Endothelial cell of umbilical vein (primary cell): Measurements from ENCODE around the gene ZNRF3.

Experiments
- CTCF ChIP-seq, 2 donors: IDR thresholded peaks; 1 replicate in 1 of 2; 2 replicates in 1 of 2; pipeline ENCODE4 v1.5.1; 2011; ENCODE audit warnings: low read length in 2 of 2, mild to moderate bottlenecking in 2 of 2, moderate library complexity in 2 of 2, control low read depth in 1 of 2, inconsistent platforms in 1 of 2, low read depth in 1 of 2; ENCODE audit not compliant: insufficient read depth in 1 of 2; ENCODE audit errors: extremely low read depth in 1 of 2
- POLR2A ChIP-seq: IDR thresholded peaks from 2 replicates; pipeline ENCODE4 v1.6.1; 2012; ENCODE audit warnings: low read depth, mild to moderate bottlenecking, control low read depth, low read length
- POLR2AphosphoS5 ChIP-seq: IDR thresholded peaks from 2 replicates; pipeline ENCODE4 v1.6.1; 2012; ENCODE audit warnings: low read depth, mild to moderate bottlenecking, control low read depth, low read length, moderate library complexity; ENCODE audit not compliant: insufficient read depth

- TF ChIP-seq CTCF (IDR thresholded peaks at IDR 0.05; ENCODE audit: extremely low read depth in 1 of 2, insufficient read depth in 1 of 2, low read depth in 1 of 2, low read length in 2 of 2) (no peak), POLR2A (no peak), POLR2AphosphoS5 (no peak)
Observed at GRCh38 chr22:28948424-28948823, 65.1 kb downstream of the ZNRF3 start.
